Endothelial cell of umbilical vein (primary cell): ENCODE measurements around the gene ZMYM4. TPM values are rescaled to one million over a fixed set of nuclear protein-coding genes. Genes with fewer than 3 reads are reported as not detected.

Source experiments
- BruUV-seq: library from RNA; stranded (reverse); fragments of 400-500 nt; replicated peaks from 2 replicates; lab custom pipeline; 2021; lab: Mats Ljungman, UMichigan
- CTCF ChIA-PET: fragments of 300-600, 350-600 bp; sonication (Branson Sonifier 250); formaldehyde crosslinking; loops from one replicate; lab custom pipeline; 2021; ENCODE audit warnings: antibody characterized with exemption, inconsistent platforms; lab: Charles Lee
- POLR2A ChIA-PET: fragments of 300-600, 350-600 bp; sonication (Branson Sonifier 250); formaldehyde crosslinking; loops from one replicate; lab custom pipeline; 2021; ENCODE audit warnings: antibody characterized with exemption, inconsistent platforms; lab: Charles Lee
- DNase-seq: peaks from one replicate; pipeline ENCODE4 v3.0.0-alpha.2; 2011; ENCODE audit warnings: low read depth, low spot score
- FAIRE-seq: peaks from 2 replicates; lab custom pipeline; 2011; peaks lifted over from hg19 to GRCh38; lab: Jason Lieb, UNC
- H2AFZ ChIP-seq: 2 replicates; pipeline ENCODE4 v1.6.0; 2012; ENCODE audit warnings: low read depth, low read length, control low read depth, inconsistent platforms
- H3K27ac ChIP-seq: 2 replicates; pipeline ENCODE4 v1.5.1; 2011; ENCODE audit warnings: low read depth, mild to moderate bottlenecking, control low read depth, low read length, moderate library complexity; ENCODE audit not compliant: insufficient read depth
- H3K27me3 ChIP-seq, 2 experiments: 2 replicates each; pipeline versions ENCODE4 v1.6.0 to v1.6.1; 2011; ENCODE audit warnings: low read length in 2 of 2, mixed read lengths in 1 of 2; ENCODE audit not compliant: control insufficient read depth in 2 of 2, insufficient read depth in 2 of 2
- H3K36me3 ChIP-seq, 2 experiments: 2 replicates in 1 of 2; 3 replicates in 1 of 2; pipeline ENCODE4 v1.5.1; 2011; ENCODE audit warnings: low read length in 2 of 2, mild to moderate bottlenecking in 1 of 2, moderate library complexity in 1 of 2; ENCODE audit not compliant: control insufficient read depth in 2 of 2, insufficient read depth in 2 of 2; ENCODE audit errors: extremely low read depth in 1 of 2
- H3K4me1 ChIP-seq: 3 replicates; pipeline ENCODE4 v1.5.1; 2011; ENCODE audit warnings: mild to moderate bottlenecking, low read length; ENCODE audit not compliant: control insufficient read depth, insufficient read depth; ENCODE audit errors: extremely low read depth
- H3K4me2 ChIP-seq: 2 replicates; pipeline ENCODE4 v1.6.1; 2011; ENCODE audit warnings: low read length, control low read depth, mixed read lengths; ENCODE audit not compliant: insufficient read depth
- H3K4me3 ChIP-seq, 3 experiments: fragments of 200-600 bp in 1 of 3; sonication (generic), shearing (Covaris generic) in 1 of 3; replicated peaks in 1 of 3; 2 replicates each; pipeline ENCODE4 v1.5.1; 2011 to 2016; ENCODE audit warnings: control low read depth in 3 of 3, low read length in 3 of 3, mild to moderate bottlenecking in 2 of 3, inconsistent platforms in 1 of 3, low read depth in 1 of 3, moderate library complexity in 1 of 3; ENCODE audit not compliant: insufficient read depth in 1 of 3
- H3K79me2 ChIP-seq: 2 replicates; pipeline ENCODE4 v1.6.0; 2012; ENCODE audit warnings: low read length, inconsistent platforms; ENCODE audit not compliant: control insufficient read depth, insufficient read depth
- H3K9ac ChIP-seq: replicated peaks from 2 replicates; pipeline ENCODE3; 2011; ENCODE audit warnings: low read length, control low read depth; ENCODE audit not compliant: insufficient read depth; ENCODE audit errors: extremely low read depth
- H3K9me1 ChIP-seq: replicated peaks from 3 replicates; pipeline ENCODE4 v1.6.0; 2011; ENCODE audit warnings: mild to moderate bottlenecking, low read length; ENCODE audit not compliant: control insufficient read depth, insufficient read depth; ENCODE audit errors: extremely low read depth
- H3K9me3 ChIP-seq: replicated peaks from 2 replicates; pipeline ENCODE4 v1.5.1; 2012; ENCODE audit warnings: low read length, inconsistent platforms; ENCODE audit not compliant: control insufficient read depth, insufficient read depth
- H4K20me1 ChIP-seq: replicated peaks from 2 replicates; pipeline ENCODE3; 2011; ENCODE audit warnings: mild to moderate bottlenecking, low read length; ENCODE audit not compliant: control insufficient read depth, insufficient read depth; ENCODE audit errors: extremely low read depth
- EZH2 ChIP-seq: IDR thresholded peaks from 2 replicates; pipeline ENCODE4 v1.6.1; 2012; ENCODE audit warnings: borderline replicate concordance, low read depth, mild to moderate bottlenecking, moderate library complexity, low read length, inconsistent platforms; ENCODE audit not compliant: severe bottlenecking
- FOS ChIP-seq: IDR thresholded peaks from 2 replicates; pipeline ENCODE4 v1.6.1; 2011; ENCODE audit warnings: mild to moderate bottlenecking, low read length, moderate library complexity, borderline replicate concordance; ENCODE audit not compliant: insufficient read depth
- GATA2 ChIP-seq: IDR thresholded peaks from 2 replicates; pipeline ENCODE4 v1.7.0; 2011; ENCODE audit warnings: low read depth, mild to moderate bottlenecking, moderate library complexity, mixed read lengths, low read length; ENCODE audit not compliant: insufficient read length, insufficient read depth
- JUN ChIP-seq: IDR thresholded peaks from 2 replicates; pipeline ENCODE4 v1.6.1; 2011; ENCODE audit warnings: borderline replicate concordance, low read depth; ENCODE audit not compliant: insufficient read length, insufficient read depth
- dilution Hi-C: fragments of 300-500 bp; cut with MboI; formaldehyde crosslinking; loops from one replicate; pipeline ENCODE4 v1.15.0; 2019; ENCODE audit warnings: low sequenced_read_pairs; ENCODE audit not compliant: extremely low pct_ligation_motif_present
- intact Hi-C: fragments of 100-400 bp; cut with micrococcal nuclease; formaldehyde crosslinking; loops from one replicate; pipeline ENCODE4 v1.10.0; 2022
- polyA plus RNA-seq, 4 experiments: library from polyadenylated mRNA; depleted of rRNA in 3 of 4; stranded (reverse) in 3 of 4; unstranded in 1 of 4; fragments of >200 nt; gene quantifications; 2 replicates each; pipeline versions ENCODE4 v1.2.1 to v1.2.3, GENCODE V29; 2011 to 2012; ENCODE audit warnings: missing spikeins in 1 of 4
- total RNA-seq: library from RNA; stranded (reverse); gene quantifications from 2 replicates; pipeline ENCODE4 v1.2.3, GENCODE V29; 2021
- TF ChIP-seq, protein P1 (sequence below), 2 donors: IDR thresholded peaks; 1 replicate in 1 of 2; 2 replicates in 1 of 2; pipeline ENCODE4 v1.5.1; 2011; ENCODE audit warnings: low read length in 2 of 2, mild to moderate bottlenecking in 2 of 2, moderate library complexity in 2 of 2, control low read depth in 1 of 2, inconsistent platforms in 1 of 2, low read depth in 1 of 2; ENCODE audit not compliant: insufficient read depth in 1 of 2; ENCODE audit errors: extremely low read depth in 1 of 2
- TF ChIP-seq, protein P2 (sequence below): IDR thresholded peaks from 2 replicates; pipeline ENCODE4 v1.6.1; 2011; ENCODE audit not compliant: insufficient read depth, insufficient read length

ZMYM4 gene
- total and polyA plus RNA-seq, 2 donors (not counting 3 experiments of a cell fraction or from before 2014, with no cell fraction given), result 15.3 to 65.0 TPM

DNA sequence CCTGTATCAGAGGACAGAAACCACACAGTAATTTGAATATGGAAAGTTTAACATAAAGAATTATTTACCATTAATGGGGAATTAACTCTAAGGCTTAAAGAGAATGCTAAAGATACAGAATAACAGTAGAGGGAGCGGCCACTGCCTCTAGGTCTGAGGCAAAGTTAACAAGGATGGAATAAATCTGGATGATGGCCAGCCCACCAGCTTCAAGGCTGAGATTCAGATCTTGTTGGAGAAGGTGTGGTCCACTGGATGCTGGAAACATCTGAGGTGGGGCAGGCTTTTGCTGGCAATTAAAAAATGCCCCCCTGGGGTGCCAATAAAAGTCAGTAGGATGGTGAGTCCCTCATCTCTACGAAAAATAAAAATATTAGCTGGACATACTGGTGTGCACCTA is 29.4 kb downstream of the ZMYM4 start:
- TF ChIP-seq FOS (no peak), JUN (no peak), EZH2 (no peak), GATA2 (no peak)
- TF ChIP-seq, protein P1, sequence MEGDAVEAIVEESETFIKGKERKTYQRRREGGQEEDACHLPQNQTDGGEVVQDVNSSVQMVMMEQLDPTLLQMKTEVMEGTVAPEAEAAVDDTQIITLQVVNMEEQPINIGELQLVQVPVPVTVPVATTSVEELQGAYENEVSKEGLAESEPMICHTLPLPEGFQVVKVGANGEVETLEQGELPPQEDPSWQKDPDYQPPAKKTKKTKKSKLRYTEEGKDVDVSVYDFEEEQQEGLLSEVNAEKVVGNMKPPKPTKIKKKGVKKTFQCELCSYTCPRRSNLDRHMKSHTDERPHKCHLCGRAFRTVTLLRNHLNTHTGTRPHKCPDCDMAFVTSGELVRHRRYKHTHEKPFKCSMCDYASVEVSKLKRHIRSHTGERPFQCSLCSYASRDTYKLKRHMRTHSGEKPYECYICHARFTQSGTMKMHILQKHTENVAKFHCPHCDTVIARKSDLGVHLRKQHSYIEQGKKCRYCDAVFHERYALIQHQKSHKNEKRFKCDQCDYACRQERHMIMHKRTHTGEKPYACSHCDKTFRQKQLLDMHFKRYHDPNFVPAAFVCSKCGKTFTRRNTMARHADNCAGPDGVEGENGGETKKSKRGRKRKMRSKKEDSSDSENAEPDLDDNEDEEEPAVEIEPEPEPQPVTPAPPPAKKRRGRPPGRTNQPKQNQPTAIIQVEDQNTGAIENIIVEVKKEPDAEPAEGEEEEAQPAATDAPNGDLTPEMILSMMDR (IDR thresholded peaks at IDR 0.05; ENCODE audit: extremely low read depth in 1 of 2, insufficient read depth in 1 of 2, low read depth in 1 of 2, low read length in 2 of 2), result no peak
- TF ChIP-seq, protein P2, sequence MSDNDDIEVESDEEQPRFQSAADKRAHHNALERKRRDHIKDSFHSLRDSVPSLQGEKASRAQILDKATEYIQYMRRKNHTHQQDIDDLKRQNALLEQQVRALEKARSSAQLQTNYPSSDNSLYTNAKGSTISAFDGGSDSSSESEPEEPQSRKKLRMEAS, result no peak
- DNase-seq (no peak), FAIRE-seq (no peak)
- H3K27ac ChIP-seq, result no peak overlapping the region
- H3K36me3 ChIP-seq, result peaks cover 0 to 3% of the 10 kb centered on the region in 2 experiments
- no peaks in the 10 kb centered on the region for H3K9me1 ChIP-seq
- no peaks in the 10 kb centered on the region for H3K27me3 ChIP-seq
- no peak overlapping the region for H3K4me3 ChIP-seq
- peaks cover 28% of the 10 kb centered on the region for H3K79me2 ChIP-seq
- no peak overlapping the region for H3K4me2 ChIP-seq
- no TSS peak for BruUV-seq
- ChIA-PET CTCF (interaction anchor here (0.8 to 2.3 kb wide), 3 partner anchors 96 to 445 kb away, joined by 4 to 15 read pairs (median 5); no protein-coding TSS in a partner anchor), POLR2A (no interaction called here)
- intact Hi-C loops (loop anchor here (1.0 to 10.0 kb wide), 4 partner anchors 96 to 512 kb away; partner anchors contain the start of genes SFPQ and SMIM12), dilution Hi-C loops (no loop called here)
- H4K20me1 ChIP-seq, result no peaks in the 10 kb centered on the region
- H3K4me1 ChIP-seq, result no peaks in the 10 kb centered on the region
- H3K9ac ChIP-seq, result no peak overlapping the region
- H2AFZ ChIP-seq, result no peak overlapping the region
- no peaks in the 10 kb centered on the region for H3K9me3 ChIP-seq
